ENCODE results near the gene PATZ1. TPM values are rescaled to one million over a fixed set of nuclear protein-coding genes. Genes with fewer than 3 reads are reported as not detected.

The PATZ1 gene
- total RNA-seq, 3 donors from 2014 or later (not counting 1 experiment from before 2014, with no cell fraction given): 31.5 to 39.2 (median 37.3) TPM

- H3K4me1 ChIP-seq (ENCODE audit: control insufficient read depth, insufficient read depth, low read length): peaks cover 51% of the 10 kb centered on the region
- TF ChIP-seq CTCF (IDR thresholded peaks at IDR 0.05): peak; percentile 68
- no peaks in the 10 kb centered on the region for H3K9me3 ChIP-seq (ENCODE audit: control insufficient read depth, insufficient read depth, low read length)
- ATAC-seq (peak; percentile 34 to 52 (median 34)), DNase-seq (peak; percentile 69 to 94)
- H3K4me3 ChIP-seq (ENCODE audit: low read length): peak within 1 kb of the TSS; percentile 98
- H3K36me3 Mint-ChIP-seq: no peaks in the 10 kb centered on the region
- no peaks in the 10 kb centered on the region for H3K27me3 Mint-ChIP-seq (ENCODE audit: low read depth in 2 of 2)
- H3K27ac ChIP-seq (ENCODE audit: low read length): peak within 1 kb of the TSS; percentile 99
- H3K27ac Mint-ChIP-seq: peak within 1 kb of the TSS; percentile 99
- intact Hi-C loops (cut with micrococcal nuclease): loop anchor here (1.0 to 5.0 kb wide), 2 partner anchors 21 to 1025 kb away; partner anchors contain the start of gene OSM
- H3K27me3 ChIP-seq (ENCODE audit: control insufficient read depth, insufficient read depth, low read length): no peaks in the 10 kb centered on the region
- 31% methylated on average over 18 of the region's 19 CpGs for WGBS (ENCODE audit: insufficient coverage)
- H3K36me3 ChIP-seq (ENCODE audit: control insufficient read depth, insufficient read depth, low read length): peaks cover 16% of the 10 kb centered on the region
- peak within 1 kb of the TSS; percentile 99 for H3K4me3 Mint-ChIP-seq
- H3K9me3 Mint-ChIP-seq: no peaks in the 10 kb centered on the region
- H3K4me1 Mint-ChIP-seq: peaks cover 38 to 39% of the 10 kb centered on the region in 2 donors
These were observed 53.7 kb downstream of the PATZ1 start, which contains the start of gene PIK3IP1 for GRCh38 chr22:31292236-31292989. TSS of gene PIK3IP1 (minus strand) at chr22:31292488. CDS start at chr22:31292344, 144 bp downstream.

- peak; percentile 23 to 52 for DNase-seq
- no peaks in the 10 kb centered on the region for H3K36me3 Mint-ChIP-seq
These were observed 54.5 kb downstream of the PATZ1 start for GRCh38 chr22:31291481-31292235.

More at GRCh38 chr22:31291481-31292235, 54.5 kb downstream of the PATZ1 start:
- peak overlapping the region; percentile 99 for H3K27ac ChIP-seq (ENCODE audit: low read length)
- H3K27me3 ChIP-seq (ENCODE audit: control insufficient read depth, insufficient read depth, low read length): no peaks in the 10 kb centered on the region
- peaks cover 59% of the 10 kb centered on the region for H3K4me1 ChIP-seq (ENCODE audit: control insufficient read depth, insufficient read depth, low read length)
- intact Hi-C loops (cut with micrococcal nuclease): loop anchor here (1.0 to 5.0 kb wide), 4 partner anchors 22 to 1024 kb away; partner anchors contain the start of genes DRG1, OSM and PATZ1
- Mint-ChIP-seq H3K4me3 (peak overlapping the region; percentile 99), H3K9me3 (no peaks in the 10 kb centered on the region), H3K27ac (peak overlapping the region; percentile 99), H3K4me1 (peaks cover 42 to 43% of the 10 kb centered on the region in 2 donors), H3K27me3 (ENCODE audit: low read depth in 2 of 2) (no peaks in the 10 kb centered on the region)
- WGBS (ENCODE audit: insufficient coverage): under 1% methylated on average over 16 of the region's 20 CpGs
- no peak for TF ChIP-seq CTCF (IDR thresholded peaks at IDR 0.05)
- peaks cover 16% of the 10 kb centered on the region for H3K36me3 ChIP-seq (ENCODE audit: control insufficient read depth, insufficient read depth, low read length)
- H3K9me3 ChIP-seq (ENCODE audit: control insufficient read depth, insufficient read depth, low read length): no peaks in the 10 kb centered on the region
- peak overlapping the region; percentile 98 for H3K4me3 ChIP-seq (ENCODE audit: low read length)
- no peak for ATAC-seq
